Inferior parietal cortex (tissue), 1 donor: Measurements from ENCODE around the gene ZNF785.
"Not testable (repeated sequence)": the region's sequence is repeated elsewhere in the genome, so short reads cannot be mapped to it uniquely, and the experiment has no call there.

ENCODE experiments used
- DNase-seq: peaks from one replicate; pipeline ENCODE4 v3.0.0-alpha.2; 2016; ENCODE audit errors: extremely low spot score

Gene ZNF785

DNA sequence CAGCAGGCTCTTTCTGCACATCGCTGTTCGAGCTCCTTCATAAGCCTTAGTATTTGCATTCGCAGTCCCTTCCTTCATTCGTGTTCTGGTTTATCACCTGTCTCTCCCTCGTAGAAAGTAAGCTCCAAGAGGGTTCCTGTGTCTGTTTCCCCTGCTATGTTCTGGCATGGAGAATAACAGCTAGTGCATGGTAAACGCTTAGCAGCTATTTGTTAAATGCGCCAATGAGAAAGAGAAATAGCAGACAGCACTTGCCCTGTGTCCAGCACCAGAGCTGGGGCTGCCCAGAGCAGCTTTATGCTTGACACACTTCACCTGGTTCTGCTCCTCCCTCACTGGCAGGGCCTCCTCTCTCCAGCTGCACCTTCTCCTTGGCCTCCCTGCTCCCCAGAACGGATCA lies 19.5 kb downstream of the ZNF785 start:
- DNase-seq = no peak

DNA sequence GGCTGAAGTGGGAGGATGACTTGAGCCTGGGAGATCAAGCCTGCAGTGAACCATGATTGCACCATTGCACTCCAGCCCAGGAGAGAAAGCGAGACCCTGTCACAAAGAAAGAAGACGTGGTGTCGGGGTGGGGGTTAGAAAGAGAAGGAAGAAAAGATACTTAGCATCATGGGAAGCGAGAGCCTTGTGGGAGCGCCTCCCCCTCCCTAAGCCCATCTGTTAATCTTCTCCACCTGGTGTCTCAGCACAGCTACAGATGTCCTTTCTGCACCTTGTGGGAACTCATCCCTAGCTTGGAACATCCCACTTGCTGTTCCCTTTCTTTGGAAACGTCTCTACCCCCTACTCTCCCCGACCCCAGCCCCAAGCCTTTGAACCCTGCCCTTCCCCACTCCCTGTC lies 20.0 kb downstream of the ZNF785 start:
- DNase-seq = no peak

DNA sequence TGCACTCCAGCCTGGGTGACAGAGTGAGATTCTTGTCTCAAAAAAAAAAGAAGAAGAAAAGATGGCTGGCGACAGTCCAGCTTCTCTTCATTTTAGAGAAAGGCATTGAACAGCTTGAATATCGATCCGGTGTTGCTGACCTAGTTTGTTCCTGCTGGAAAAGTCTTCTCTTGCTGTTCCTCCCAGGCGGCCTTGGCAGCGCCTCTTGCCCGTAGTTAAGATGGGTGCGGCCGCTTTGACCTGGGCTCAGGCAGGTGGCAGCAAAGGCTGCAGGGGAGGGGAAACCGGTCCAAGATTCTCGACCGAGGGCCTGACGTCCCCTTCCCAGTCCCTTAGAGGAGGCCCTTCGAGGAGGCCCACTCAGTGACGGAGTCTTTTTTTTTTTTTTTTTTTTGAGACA lies 23.5 kb downstream of the ZNF785 start:
- no peak for DNase-seq

- no peak for DNase-seq
These were observed 24.2 kb downstream of the ZNF785 start for GRCh38 chr16:30561089-30561816.

DNA sequence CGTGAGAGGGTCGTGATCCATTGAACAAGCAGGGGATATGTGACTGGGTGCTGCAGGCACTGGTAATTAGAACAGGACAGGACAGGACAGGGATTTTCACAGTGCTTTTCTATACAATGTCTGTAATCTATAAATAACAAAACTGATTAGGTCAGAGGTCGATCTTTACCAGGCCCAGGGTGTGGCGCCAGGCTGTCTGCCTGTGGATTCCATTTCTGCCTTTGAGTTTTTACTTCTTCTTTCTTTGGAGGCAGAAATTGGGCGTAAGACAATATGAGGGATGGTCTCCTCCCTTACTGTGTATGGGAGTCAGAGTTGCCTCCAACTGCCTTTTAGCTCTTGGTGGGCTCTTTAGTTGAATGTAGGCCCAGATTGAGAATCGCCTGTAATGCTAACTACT lies 25.8 kb downstream of the ZNF785 start:
- DNase-seq = no peak

GRCh38 chr16:30558789-30559377 lies 26.6 kb downstream of the ZNF785 start:
- no peak for DNase-seq

GRCh38 chr16:30557957-30558788 lies 27.3 kb downstream of the ZNF785 start, which contains the start of gene ZNF764:
TSS of gene ZNF764 (minus strand) at chr16:30558374. CDS start at chr16:30558182, 192 bp downstream.
- peak; percentile 98 for DNase-seq

DNA sequence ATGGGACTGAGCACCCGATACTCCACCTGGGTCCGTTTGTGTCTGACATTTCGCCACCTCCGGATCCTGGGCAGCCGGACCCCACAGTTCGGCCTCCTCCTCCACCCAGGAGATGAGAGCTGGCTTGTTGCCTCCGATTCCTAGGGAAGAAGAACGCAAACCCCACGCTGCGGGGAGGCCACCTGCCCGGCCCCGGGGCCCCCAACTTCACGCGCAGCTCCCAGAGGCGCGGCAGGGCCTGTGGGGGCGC lies 27.9 kb downstream of the ZNF785 start:
- DNase-seq = no peak

- no peak for DNase-seq
These were observed 29.4 kb downstream of the ZNF785 start for GRCh38 chr16:30556125-30556473.

GRCh38 chr16:30555315-30556124 lies 30.0 kb downstream of the ZNF785 start:
- DNase-seq = no peak

- DNase-seq = no peak
These were observed 30.8 kb downstream of the ZNF785 start for GRCh38 chr16:30554557-30555314.

DNA sequence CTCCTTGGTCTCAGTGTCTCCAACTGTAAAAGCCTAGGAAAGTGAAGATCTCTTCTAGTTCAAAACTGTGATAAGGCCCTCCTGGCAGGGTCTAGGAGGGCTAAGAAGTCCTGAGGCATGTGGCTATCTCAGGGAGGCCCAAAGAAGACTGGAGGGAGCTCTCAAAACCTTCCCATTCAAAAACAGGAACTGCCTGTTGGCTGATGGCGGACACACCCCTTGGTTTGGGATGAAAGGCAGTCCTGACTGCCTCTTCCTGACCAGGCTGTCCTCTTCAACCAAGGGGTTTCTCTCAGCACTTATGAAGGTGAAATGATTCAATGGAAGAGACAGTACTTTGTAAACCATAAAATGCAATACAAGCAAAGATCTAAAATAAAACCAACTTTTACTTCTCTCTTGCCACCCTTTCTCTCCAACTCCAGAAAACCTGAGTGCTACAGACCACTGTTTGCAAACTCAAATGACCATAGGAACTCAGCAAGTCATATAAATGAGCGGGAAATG lies 32.1 kb downstream of the ZNF785 start:
- DNase-seq = no peak

- no peak for DNase-seq
These were observed 32.5 kb downstream of the ZNF785 start for GRCh38 chr16:30552956-30553355.

- DNase-seq = no peak
These were observed 33.7 kb downstream of the ZNF785 start for GRCh38 chr16:30551781-30552180.

DNA sequence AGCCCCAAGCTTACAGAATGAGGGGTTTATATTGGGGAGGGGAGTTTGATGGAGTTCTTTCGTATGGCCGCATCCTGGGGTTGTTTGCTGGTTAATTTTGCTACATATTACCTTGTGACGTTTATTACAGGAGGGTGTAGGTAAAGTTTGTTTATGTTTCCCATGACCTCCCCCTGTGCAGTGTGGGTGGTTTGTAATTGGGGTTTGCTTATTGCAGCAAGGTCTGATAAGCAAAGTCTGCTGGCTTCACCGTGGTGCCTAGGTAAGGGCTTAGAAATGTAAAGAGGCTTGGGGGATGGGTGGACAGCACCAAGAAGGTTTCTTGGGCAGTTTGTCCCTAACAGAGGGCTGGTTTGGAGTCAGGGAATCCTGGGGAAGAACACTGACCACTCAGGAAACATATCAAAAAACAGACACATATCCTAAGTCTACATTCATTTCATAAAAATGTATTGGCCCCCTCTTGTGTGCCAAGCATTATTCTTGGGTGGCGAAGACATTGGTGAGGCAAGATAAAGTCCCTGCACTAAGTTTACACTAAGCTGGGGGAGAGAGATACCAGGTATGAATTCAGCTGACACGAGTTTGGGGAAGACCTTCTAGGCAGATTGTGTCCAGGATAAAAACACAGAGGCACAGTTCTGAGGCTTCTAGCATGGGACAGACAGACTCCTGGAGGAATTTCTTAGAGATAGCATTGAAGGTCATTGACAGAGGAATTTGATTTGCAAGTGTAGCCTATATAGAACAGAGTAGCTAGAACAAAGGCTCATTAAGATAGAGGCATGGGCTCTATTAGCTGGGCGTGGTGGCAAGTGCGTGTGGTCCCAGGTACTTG lies 36.9 kb downstream of the ZNF785 start:
- no peak for DNase-seq

- no peak for DNase-seq
These were observed 39.4 kb downstream of the ZNF785 start for GRCh38 chr16:30546115-30546514.

- DNase-seq = no peak
These were observed 42.4 kb downstream of the ZNF785 start for GRCh38 chr16:30543067-30543466.

GRCh38 chr16:30541502-30542329 lies 43.8 kb downstream of the ZNF785 start:
- DNase-seq = no peak

- not testable (repeated sequence) for DNase-seq
These were observed 44.5 kb downstream of the ZNF785 start for GRCh38 chr16:30540916-30541464.
